Neural progenitor cell (in vitro differentiated cells): Measurements from ENCODE around the gene BACE2. TPM values are rescaled to one million over a fixed set of nuclear protein-coding genes. Genes with fewer than 3 reads are reported as not detected.
"Not testable (repeated sequence)": the region's sequence is repeated elsewhere in the genome, so short reads cannot be mapped to it uniquely, and the experiment has no call there.

Source experiments
- DNase-seq: peaks from one replicate; pipeline ENCODE4 v3.0.0-alpha.2; 2016; ENCODE audit warnings: low spot score
- H2AFZ ChIP-seq: fragments of 200-600 bp; sonication (generic); replicated peaks from 2 replicates; pipeline ENCODE4 v1.6.1; 2016; ENCODE audit warnings: antibody characterized with exemption
- H3F3A ChIP-seq: fragments of 200-600 bp; sonication (generic); 2 replicates; pipeline ENCODE4 v1.6.1; 2016; ENCODE audit warnings: antibody characterized with exemption, low read depth
- H3K27ac ChIP-seq: fragments of 200-600 bp; sonication (generic); 2 replicates; pipeline ENCODE4 v1.5.1; 2016; ENCODE audit warnings: mild to moderate bottlenecking
- H3K27me3 ChIP-seq: fragments of 200-600 bp; sonication (generic); 2 replicates; pipeline ENCODE4 v1.6.1; 2016; ENCODE audit warnings: mild to moderate bottlenecking, moderate library complexity
- H3K36me3 ChIP-seq: fragments of 200-600 bp; sonication (generic); 2 replicates; pipeline ENCODE4 v1.5.1; 2016
- H3K4me1 ChIP-seq: fragments of 200-600 bp; sonication (generic); 2 replicates; pipeline ENCODE4 v1.6.1; 2016; ENCODE audit warnings: mixed run types
- H3K4me2 ChIP-seq: fragments of 200-600 bp; sonication (generic); 2 replicates; pipeline ENCODE4 v1.6.1; 2016
- H3K4me3 ChIP-seq: fragments of 200-600 bp; sonication (generic); 2 replicates; pipeline ENCODE4 v1.5.1; 2016
- H3K79me2 ChIP-seq: fragments of 200-600 bp; sonication (generic); 2 replicates; pipeline ENCODE4 v1.6.1; 2016; ENCODE audit warnings: low read depth
- H3K9ac ChIP-seq: fragments of 200-600 bp; sonication (generic); 2 replicates; pipeline ENCODE4 v1.6.1; 2016
- H3K9me3 ChIP-seq: fragments of 200-600 bp; sonication (generic); 2 replicates; pipeline ENCODE4 v1.5.1; 2016; ENCODE audit warnings: low read depth
- H4K20me1 ChIP-seq: fragments of 200-600 bp; sonication (generic); 2 replicates; pipeline ENCODE4 v1.6.1; 2016; ENCODE audit warnings: low read depth
- H3K27ac Mint-ChIP-seq: 3 replicates; pipeline ENCODE4 v1.8.0; 2021; ENCODE audit warnings: mixed read lengths
- H3K27me3 Mint-ChIP-seq: 2 replicates; pipeline ENCODE4 v1.8.0; 2022; ENCODE audit warnings: low read depth, mild to moderate bottlenecking, inconsistent platforms, moderate library complexity, mixed read lengths; ENCODE audit not compliant: insufficient read depth
- H3K36me3 Mint-ChIP-seq: 3 replicates; pipeline ENCODE4 v1.8.0; 2021; ENCODE audit warnings: mixed read lengths
- H3K4me1 Mint-ChIP-seq: 3 replicates; pipeline ENCODE4 v1.8.0; 2021; ENCODE audit warnings: mixed read lengths
- H3K4me3 Mint-ChIP-seq: 3 replicates; pipeline ENCODE4 v1.8.0; 2021; ENCODE audit warnings: mild to moderate bottlenecking, moderate library complexity, mixed read lengths
- H3K9me3 Mint-ChIP-seq: 3 replicates; pipeline ENCODE4 v1.8.0; 2020; ENCODE audit warnings: mixed read lengths
- CTCF ChIP-seq: fragments of 200-600 bp; sonication (generic); IDR thresholded peaks from 2 replicates; pipeline ENCODE4 v1.5.1; 2017; ENCODE audit warnings: antibody characterized with exemption, mild to moderate bottlenecking
- EZH2 ChIP-seq: fragments of 200-600 bp; sonication (generic); IDR thresholded peaks from 2 replicates; pipeline ENCODE4 v1.6.1; 2017; ENCODE audit warnings: antibody characterized with exemption, mild to moderate bottlenecking, moderate library complexity
- EZH2phosphoT487 ChIP-seq: fragments of 200-600 bp; sonication (generic); IDR thresholded peaks from 2 replicates; pipeline ENCODE4 v1.6.1; 2017; ENCODE audit warnings: antibody characterized with exemption
- total RNA-seq: library from RNA; depleted of rRNA; stranded (reverse); fragments of >200 nt; gene quantifications from 2 replicates; pipeline ENCODE4 v1.2.3, GENCODE V29; 2015; ENCODE audit warnings: low replicate concordance

The BACE2 gene
- total RNA-seq, 1 donor from 2014 or later: 0.15 TPM

- H3K4me3 Mint-ChIP-seq: no peak overlapping the region
- Histone ChIP-seq H3K4me1 (peaks cover 8% of the 10 kb centered on the region), H3K79me2 (no peaks in the 10 kb centered on the region), H3K4me2 (no peak overlapping the region), H3K4me3 (no peak overlapping the region), H3K9me3 (no peaks in the 10 kb centered on the region), H2AFZ (no peak overlapping the region), H3K36me3 (no peaks in the 10 kb centered on the region), H3K27me3 (no peaks in the 10 kb centered on the region), H4K20me1 (no peaks in the 10 kb centered on the region), H3F3A (no peaks in the 10 kb centered on the region), H3K27ac (no peak overlapping the region), H3K9ac (no peak overlapping the region)
- TF ChIP-seq CTCF: no peak
- no peak for TF ChIP-seq EZH2
- no peak for TF ChIP-seq EZH2phosphoT487
- no peaks in the 10 kb centered on the region for H3K27me3 Mint-ChIP-seq
- no peak for DNase-seq
- peaks cover 25% of the 10 kb centered on the region for H3K36me3 Mint-ChIP-seq
- no peak overlapping the region for H3K27ac Mint-ChIP-seq
- H3K4me1 Mint-ChIP-seq: peaks cover 6% of the 10 kb centered on the region
- H3K9me3 Mint-ChIP-seq: peaks cover 24% of the 10 kb centered on the region
Measured at GRCh38 chr21:41251961-41252642, 84.1 kb downstream of the BACE2 start.

GRCh38 chr21:41254090-41254700 lies 86.2 kb downstream of the BACE2 start:
- no peak overlapping the region for H3K4me3 Mint-ChIP-seq
- Histone ChIP-seq H3K4me2 (no peak overlapping the region), H2AFZ (no peak overlapping the region), H3K36me3 (no peaks in the 10 kb centered on the region), H4K20me1 (no peaks in the 10 kb centered on the region), H3K27me3 (no peaks in the 10 kb centered on the region), H3K27ac (no peak overlapping the region), H3K4me1 (peaks cover 8% of the 10 kb centered on the region), H3K9ac (no peak overlapping the region), H3K4me3 (no peak overlapping the region), H3K9me3 (no peaks in the 10 kb centered on the region), H3F3A (no peaks in the 10 kb centered on the region), H3K79me2 (no peaks in the 10 kb centered on the region)
- no peak for TF ChIP-seq EZH2
- no peak for TF ChIP-seq CTCF
- TF ChIP-seq EZH2phosphoT487: no peak
- no peak overlapping the region for H3K27ac Mint-ChIP-seq
- H3K9me3 Mint-ChIP-seq: peaks cover 24% of the 10 kb centered on the region
- H3K36me3 Mint-ChIP-seq: peaks cover 25% of the 10 kb centered on the region
- H3K27me3 Mint-ChIP-seq: no peaks in the 10 kb centered on the region
- peaks cover 6% of the 10 kb centered on the region for H3K4me1 Mint-ChIP-seq
- no peak for DNase-seq

DNA sequence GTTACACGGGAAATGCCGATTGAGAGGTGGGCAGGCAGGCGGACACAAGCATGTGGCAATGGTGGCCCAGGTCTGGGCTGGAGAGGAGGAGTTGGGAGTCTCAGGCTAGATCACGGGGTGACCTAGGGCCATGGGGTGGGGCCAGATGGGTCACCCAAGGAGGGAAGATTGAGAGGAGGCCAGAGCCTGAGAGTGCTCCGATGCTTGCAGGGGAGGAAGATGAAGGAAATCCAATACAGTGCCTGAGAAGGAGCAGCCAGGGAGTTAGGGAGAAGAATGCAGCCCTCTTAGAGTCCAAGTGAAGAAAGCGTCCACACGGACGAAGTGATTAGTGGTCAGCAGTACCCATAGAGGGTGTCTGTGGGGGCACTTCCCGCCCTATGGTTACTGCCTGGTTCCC lies 87.2 kb downstream of the BACE2 start:
- no peaks in the 10 kb centered on the region for H3K79me2 ChIP-seq
- no peak overlapping the region for H3K4me3 ChIP-seq
- H3K27ac ChIP-seq: no peak overlapping the region
- Mint-ChIP-seq H3K27me3 (no peaks in the 10 kb centered on the region), H3K36me3 (peaks cover 25% of the 10 kb centered on the region), H3K4me3 (no peak overlapping the region), H3K27ac (no peak overlapping the region), H3K4me1 (peaks cover 6% of the 10 kb centered on the region), H3K9me3 (peaks cover 24% of the 10 kb centered on the region)
- H3K4me1 ChIP-seq: peaks cover 8% of the 10 kb centered on the region
- H4K20me1 ChIP-seq: no peaks in the 10 kb centered on the region
- TF ChIP-seq EZH2 (no peak), EZH2phosphoT487 (no peak), CTCF (no peak)
- no peak overlapping the region for H3K9ac ChIP-seq
- H3K36me3 ChIP-seq: no peaks in the 10 kb centered on the region
- H2AFZ ChIP-seq: no peak overlapping the region
- DNase-seq: no peak
- no peaks in the 10 kb centered on the region for H3K27me3 ChIP-seq
- H3K4me2 ChIP-seq: no peak overlapping the region
- H3K9me3 ChIP-seq: no peaks in the 10 kb centered on the region
- H3F3A ChIP-seq: no peaks in the 10 kb centered on the region

- not testable (repeated sequence) for DNase-seq, H3K4me3 Mint-ChIP-seq, H3K27ac ChIP-seq, H3K4me1 Mint-ChIP-seq, H3K9ac ChIP-seq, H3K79me2 ChIP-seq, H3K4me3 ChIP-seq, H3F3A ChIP-seq, H3K27ac Mint-ChIP-seq, H3K27me3 ChIP-seq, H2AFZ ChIP-seq, H3K27me3 Mint-ChIP-seq, H4K20me1 ChIP-seq, H3K9me3 ChIP-seq, H3K36me3 ChIP-seq, H3K4me1 ChIP-seq, H3K4me2 ChIP-seq
- Mint-ChIP-seq H3K36me3 (peaks cover 20% of the 10 kb centered on the region), H3K9me3 (peaks cover 24% of the 10 kb centered on the region)
Measured at GRCh38 chr21:41256231-41256630, 88.3 kb downstream of the BACE2 start.
